Ecto neural progenitor cell (in vitro differentiated cells): Measurements from ENCODE around the gene GCAT.

ENCODE experiments used
- DNase-seq: peaks from one replicate; pipeline ENCODE4 v3.0.0-alpha.2; 2018; ENCODE audit warnings: low spot score

The GCAT gene

GRCh38 chr22:37807410-37808293 lies at the start of gene GCAT:
GCAT (plus strand) TSS chr22:37807934; CDS start chr22:37807968, 34 bp downstream.
- peak; percentile 98 for DNase-seq

- no peak for DNase-seq
Observed at GRCh38 chr22:37758694-37759093, 49.0 kb upstream of the GCAT start.

GRCh38 chr22:37759281-37759680 lies 48.5 kb upstream of the GCAT start:
- no peak for DNase-seq

GRCh38 chr22:37760152-37760551 lies 47.6 kb upstream of the GCAT start:
- DNase-seq = no peak

- no peak for DNase-seq
Observed at GRCh38 chr22:37762389-37762836, 45.3 kb upstream of the GCAT start.

- no peak for DNase-seq
Observed at GRCh38 chr22:37763012-37763411, 44.7 kb upstream of the GCAT start.

GRCh38 chr22:37763652-37764051 lies 44.1 kb upstream of the GCAT start:
- no peak for DNase-seq

GRCh38 chr22:37764622-37765021 lies 43.1 kb upstream of the GCAT start:
- no peak for DNase-seq

GRCh38 chr22:37765498-37765897 lies 42.2 kb upstream of the GCAT start:
- DNase-seq = no peak

GRCh38 chr22:37765953-37766576 lies 41.7 kb upstream of the GCAT start:
- no peak for DNase-seq

GRCh38 chr22:37768273-37768672 lies 39.5 kb upstream of the GCAT start:
- no peak for DNase-seq

GRCh38 chr22:37769056-37769455 lies 38.7 kb upstream of the GCAT start:
- no peak for DNase-seq

GRCh38 chr22:37771081-37771480 lies 36.7 kb upstream of the GCAT start:
- no peak for DNase-seq

GRCh38 chr22:37771702-37772427 lies 35.9 kb upstream of the GCAT start:
- DNase-seq = no peak

- DNase-seq = no peak
Observed at GRCh38 chr22:37774728-37775127, 33.0 kb upstream of the GCAT start.

GRCh38 chr22:37775785-37776638 lies 31.7 kb upstream of the GCAT start:
- DNase-seq = no peak

- no peak for DNase-seq
Observed at GRCh38 chr22:37776639-37777005, 31.1 kb upstream of the GCAT start.

GRCh38 chr22:37777122-37777687 lies 30.5 kb upstream of the GCAT start:
- no peak for DNase-seq

- no peak for DNase-seq
Observed at GRCh38 chr22:37778370-37779009, 29.2 kb upstream of the GCAT start.

- no peak for DNase-seq
Observed at GRCh38 chr22:37781434-37782059, 26.2 kb upstream of the GCAT start.
